NCI-H345 treated with DMSO at 0.1 percent for 48 hours (cell line): ENCODE measurements around the gene ZFYVE16.
A peak's percentile ranks its signal among the peaks of the same experiment; 100 is the strongest.
"Not testable (repeated sequence)": the region's sequence is repeated elsewhere in the genome, so short reads cannot be mapped to it uniquely, and the experiment has no call there.

Source experiments
- DNase-seq: peaks from one replicate; lab custom pipeline; 2025; ENCODE audit not compliant: unreplicated experiment; lab: John Stamatoyannopoulos, UW

The ZFYVE16 gene

DNA sequence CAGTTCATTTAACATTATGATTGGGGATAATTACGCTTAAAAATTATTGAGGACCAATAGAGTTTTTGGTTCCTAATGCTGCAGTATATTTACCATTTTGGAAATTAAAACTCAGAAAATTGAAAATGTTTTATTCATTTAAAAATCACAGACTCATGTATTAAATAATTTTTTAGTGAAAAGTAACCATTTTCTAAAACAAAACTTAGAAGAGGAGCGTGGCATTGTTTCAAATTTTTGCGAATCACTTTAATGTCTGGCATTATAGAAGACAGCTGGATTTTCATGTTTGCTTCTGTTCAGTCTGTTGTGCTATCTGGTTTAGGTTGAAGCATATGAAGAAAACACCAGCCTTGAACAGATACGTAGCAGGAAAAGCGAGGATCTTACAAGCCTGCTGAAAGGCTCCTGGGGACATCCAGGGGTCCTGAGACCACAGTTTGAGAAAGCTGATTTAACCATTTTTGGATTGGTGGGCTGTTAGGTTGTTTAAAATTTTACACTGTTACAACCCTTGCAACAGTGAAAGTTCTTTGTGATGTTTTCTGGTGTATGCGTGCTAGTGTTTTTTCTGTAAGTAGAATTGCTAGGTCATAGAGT lies 1.6 kb downstream of the ZFYVE16 start:
- no peak for DNase-seq

GRCh38 chr5:80411589-80412219 lies 3.8 kb downstream of the ZFYVE16 start:
- DNase-seq: no peak

DNA sequence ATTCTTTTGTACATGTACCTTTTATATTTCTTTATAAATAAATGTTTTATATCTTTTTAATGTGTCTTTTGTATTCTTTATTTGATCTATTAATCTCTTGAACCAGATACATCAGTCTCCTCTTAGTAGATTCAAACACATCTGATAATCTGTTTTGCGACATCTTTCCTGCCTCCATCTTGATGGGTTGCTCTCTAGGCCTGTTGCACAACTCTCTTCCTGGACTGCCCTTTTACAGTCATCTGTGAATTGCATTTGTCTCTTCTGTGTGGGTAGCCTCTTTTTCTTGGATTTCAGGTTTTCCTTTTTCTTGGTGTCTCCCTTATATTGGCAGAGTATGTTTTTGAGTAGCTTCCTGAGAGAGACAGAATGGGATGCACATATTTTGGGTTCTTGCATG lies 6.2 kb downstream of the ZFYVE16 start:
- no peak for DNase-seq

DNA sequence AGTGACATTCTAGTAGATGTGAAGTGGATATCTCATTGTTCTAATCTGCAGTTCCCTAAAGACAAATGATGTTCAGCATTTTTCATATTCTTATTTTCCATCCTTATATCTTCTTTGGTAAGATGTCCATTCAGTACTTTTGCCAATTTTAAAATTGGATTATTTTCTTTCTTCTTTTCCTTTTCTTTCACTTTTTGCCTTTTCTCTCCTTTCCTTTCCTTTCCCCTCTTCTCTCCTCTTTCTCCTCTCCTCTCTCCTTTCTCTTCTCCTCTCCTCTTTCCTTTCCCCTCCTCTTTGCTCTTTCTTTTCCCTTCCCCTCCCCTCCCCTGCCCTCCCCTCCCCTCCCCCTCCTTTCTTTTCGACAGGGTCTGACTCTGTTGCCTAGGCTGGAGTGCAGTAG lies 10.1 kb downstream of the ZFYVE16 start:
- DNase-seq: no peak

DNA sequence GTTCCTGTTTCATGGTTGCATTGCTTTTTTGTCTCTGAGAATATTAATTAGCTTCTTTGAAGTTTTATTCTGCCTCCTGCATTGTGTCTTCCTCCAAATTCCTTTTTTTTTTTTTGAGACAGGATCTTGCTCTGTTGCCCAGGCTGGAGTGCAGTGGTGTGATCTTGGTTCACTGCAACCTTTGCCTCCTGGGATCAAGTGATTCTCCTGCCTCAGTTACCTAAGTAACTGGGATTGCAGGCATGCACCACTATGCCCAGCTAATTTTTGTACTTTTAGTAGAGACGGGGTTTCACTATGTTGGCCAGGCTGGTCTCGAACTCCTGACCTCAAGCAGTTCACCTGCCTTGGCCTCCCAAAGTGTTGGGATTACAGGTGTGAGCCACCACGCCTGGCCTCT lies 16.5 kb downstream of the ZFYVE16 start:
- DNase-seq: not testable (repeated sequence)

GRCh38 chr5:80435476-80435875 lies 27.6 kb downstream of the ZFYVE16 start:
- no peak for DNase-seq

- DNase-seq: no peak
Measured at GRCh38 chr5:80437326-80437725, 29.5 kb downstream of the ZFYVE16 start.

- no peak for DNase-seq
Measured at GRCh38 chr5:80438739-80439138, 30.9 kb downstream of the ZFYVE16 start.

DNA sequence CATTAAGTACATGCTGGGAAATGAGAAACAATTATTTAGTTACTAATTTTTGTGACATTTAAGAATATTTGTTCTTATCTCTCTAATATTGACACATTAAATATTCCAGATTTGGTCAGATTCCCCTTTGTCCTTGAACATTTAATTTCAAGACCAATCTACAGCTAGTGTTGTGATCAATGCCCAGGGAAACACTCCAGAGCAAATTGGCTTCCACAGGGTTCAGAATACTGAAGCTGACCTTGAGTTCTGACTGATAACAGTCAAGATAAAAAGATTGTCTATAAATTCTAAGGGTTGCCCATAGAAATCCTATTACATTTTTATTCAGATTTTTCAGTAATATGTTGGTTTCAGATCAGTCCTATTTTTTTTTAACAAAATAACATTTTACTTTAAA lies 31.3 kb downstream of the ZFYVE16 start:
- no peak for DNase-seq

- DNase-seq: no peak
Measured at GRCh38 chr5:80442742-80443141, 34.9 kb downstream of the ZFYVE16 start.

GRCh38 chr5:80453366-80453765 lies 45.5 kb downstream of the ZFYVE16 start:
- DNase-seq: no peak

GRCh38 chr5:80463269-80463668 lies 55.4 kb downstream of the ZFYVE16 start:
- no peak for DNase-seq

DNA sequence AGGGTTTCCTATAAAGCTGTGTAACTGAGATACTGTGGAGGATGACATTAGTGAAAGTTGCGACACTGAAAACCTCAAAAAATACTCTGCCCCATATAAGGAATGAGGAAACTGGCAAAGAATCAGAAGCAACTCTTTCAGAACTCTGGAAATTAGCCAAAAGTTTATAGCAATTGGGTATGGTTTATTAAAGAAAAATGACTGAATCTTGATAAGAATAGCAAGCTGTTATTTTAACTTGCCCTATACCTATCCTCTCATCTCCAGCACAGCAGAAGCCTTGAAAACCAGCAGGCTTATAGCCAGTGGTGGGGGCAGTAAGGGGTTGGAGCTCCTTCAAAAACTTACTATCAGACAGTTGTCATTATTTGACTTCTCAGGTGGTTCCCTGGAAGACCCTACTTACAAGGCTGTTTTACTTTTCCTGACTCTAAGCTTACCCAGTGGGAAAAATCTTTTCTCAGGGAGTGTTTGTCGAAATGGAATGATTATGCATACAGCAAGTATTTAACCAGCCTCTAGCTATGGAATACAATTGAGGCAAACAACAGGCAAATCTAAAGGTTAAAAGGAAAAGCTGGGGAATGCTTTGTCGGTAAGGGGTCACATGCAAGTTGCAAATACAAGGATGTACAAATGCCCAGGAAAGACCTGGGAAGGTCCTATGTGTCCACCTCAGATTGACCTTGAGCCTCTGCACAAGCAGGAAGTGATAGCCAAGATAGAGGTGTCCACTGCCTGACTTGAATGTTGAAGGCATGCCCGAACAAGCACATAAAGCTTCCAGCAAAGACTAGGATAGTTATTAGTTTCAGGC lies 59.0 kb downstream of the ZFYVE16 start:
- no peak for DNase-seq

- no peak for DNase-seq
Measured at GRCh38 chr5:80468131-80468530, 60.3 kb downstream of the ZFYVE16 start.

GRCh38 chr5:80470631-80471030 lies 62.8 kb downstream of the ZFYVE16 start:
- not testable (repeated sequence) for DNase-seq

DNA sequence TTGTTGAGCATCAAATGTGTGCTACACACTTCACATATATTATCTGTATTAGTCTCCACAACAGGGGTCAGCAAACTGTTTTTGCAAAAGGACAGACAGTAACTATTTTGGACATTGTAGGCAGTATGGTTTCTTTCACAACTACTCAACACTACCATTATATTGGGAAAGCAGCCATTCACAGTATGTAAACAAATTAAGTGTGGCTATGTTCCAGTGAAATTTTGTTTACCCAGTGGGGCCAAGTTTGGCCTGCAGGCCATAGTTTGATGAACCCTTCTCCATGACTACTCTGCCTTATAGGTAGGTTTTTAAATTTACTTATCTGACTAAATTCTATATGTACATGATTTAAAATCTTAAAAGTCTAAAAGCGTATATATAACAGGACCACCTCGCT lies 67.1 kb downstream of the ZFYVE16 start:
- no peak for DNase-seq

DNA sequence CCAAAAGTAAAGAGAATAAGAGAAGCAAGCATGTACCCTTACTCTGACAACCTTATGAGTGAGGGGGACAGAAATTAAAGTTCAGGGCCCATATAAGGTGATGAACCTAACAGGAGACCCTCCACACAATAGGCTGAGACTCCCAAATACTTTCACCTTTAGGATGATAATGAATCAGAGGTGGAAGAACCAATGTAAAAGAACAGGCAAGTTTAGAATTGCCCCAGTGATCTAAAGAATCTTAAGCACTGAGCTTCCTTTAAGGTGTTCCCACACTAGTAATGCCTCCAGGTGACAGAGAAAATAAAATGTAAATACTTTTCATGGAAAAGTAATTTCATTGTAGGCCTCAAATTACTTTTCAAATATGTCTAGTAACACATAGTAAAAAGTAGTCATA lies 71.8 kb downstream of the ZFYVE16 start:
- DNase-seq: no peak

DNA sequence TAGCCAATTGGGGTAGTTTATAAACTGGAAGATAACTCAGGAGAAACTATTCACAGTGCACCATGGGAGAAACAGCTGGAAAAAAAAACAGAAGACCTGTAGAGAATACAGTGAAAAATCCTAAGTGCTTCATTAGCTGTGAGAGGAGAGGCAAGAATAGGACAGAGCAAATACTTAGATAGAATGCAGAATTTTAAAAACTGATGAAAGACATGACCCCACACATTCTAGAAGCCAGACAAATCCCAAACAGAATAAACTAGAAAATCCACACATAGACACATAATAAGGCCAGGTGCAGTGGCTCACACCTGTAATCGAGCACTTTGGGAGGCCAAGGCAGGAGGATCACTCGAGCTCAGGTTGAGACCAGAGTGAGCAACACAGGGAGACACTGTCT lies 72.5 kb downstream of the ZFYVE16 start:
- no peak for DNase-seq

- DNase-seq: peak; percentile 4
Measured at GRCh38 chr5:80481019-80481893, 73.4 kb downstream of the ZFYVE16 start.

GRCh38 chr5:80482578-80482977 lies 74.7 kb downstream of the ZFYVE16 start:
- no peak for DNase-seq

DNA sequence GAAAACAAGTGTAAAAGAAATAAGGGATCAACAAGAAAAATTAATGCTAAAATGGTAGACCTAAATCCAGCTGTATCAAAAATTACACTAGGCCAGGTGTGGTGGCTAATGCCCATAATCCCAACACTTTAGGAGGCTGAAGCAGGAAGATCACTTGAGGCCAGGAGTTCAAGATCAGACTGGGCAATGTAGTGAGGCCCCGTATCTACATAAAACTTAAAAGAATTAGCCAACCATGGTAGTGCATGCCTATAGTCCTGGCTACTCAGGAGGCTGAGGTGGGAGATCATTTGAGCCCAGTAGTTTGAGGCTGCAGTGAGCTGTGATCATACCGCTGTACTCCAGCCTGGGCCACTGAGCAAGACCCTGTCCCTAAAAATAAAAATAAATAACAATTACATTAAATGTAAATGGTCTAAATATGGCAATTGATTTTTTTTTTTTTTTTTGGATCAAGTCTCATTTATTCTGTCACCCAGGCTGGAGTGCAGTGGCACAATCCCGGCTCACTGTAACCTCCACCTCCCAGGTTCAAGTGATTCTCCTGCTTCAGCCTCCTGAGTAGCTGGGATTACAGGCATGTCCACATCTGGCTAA lies 75.9 kb downstream of the ZFYVE16 start:
- DNase-seq: no peak
